Stimulated activated CD4-positive, alpha-beta T cell treated with anti-CD3 and anti-CD28 coated beads, TNF-alpha, amount 100 ng/mL, for 1 hour (primary cell): ENCODE results near the gene CCL4.
"Not testable (repeated sequence)": the region's sequence is repeated elsewhere in the genome, so short reads cannot be mapped to it uniquely, and the experiment has no call there.

ENCODE experiments used
- DNase-seq, 3 donors: peaks; one replicate each; pipeline ENCODE4 v3.0.0-alpha.2; 2020; ENCODE audit warnings: low read depth in 3 of 3, low spot score in 1 of 3

CCL4 gene

GRCh38 chr17:36087897-36088572 lies 15.6 kb upstream of the CCL4 start:
- DNase-seq: not testable (repeated sequence)

GRCh38 chr17:36088670-36089338 lies 14.8 kb upstream of the CCL4 start:
- no peak for DNase-seq

DNA sequence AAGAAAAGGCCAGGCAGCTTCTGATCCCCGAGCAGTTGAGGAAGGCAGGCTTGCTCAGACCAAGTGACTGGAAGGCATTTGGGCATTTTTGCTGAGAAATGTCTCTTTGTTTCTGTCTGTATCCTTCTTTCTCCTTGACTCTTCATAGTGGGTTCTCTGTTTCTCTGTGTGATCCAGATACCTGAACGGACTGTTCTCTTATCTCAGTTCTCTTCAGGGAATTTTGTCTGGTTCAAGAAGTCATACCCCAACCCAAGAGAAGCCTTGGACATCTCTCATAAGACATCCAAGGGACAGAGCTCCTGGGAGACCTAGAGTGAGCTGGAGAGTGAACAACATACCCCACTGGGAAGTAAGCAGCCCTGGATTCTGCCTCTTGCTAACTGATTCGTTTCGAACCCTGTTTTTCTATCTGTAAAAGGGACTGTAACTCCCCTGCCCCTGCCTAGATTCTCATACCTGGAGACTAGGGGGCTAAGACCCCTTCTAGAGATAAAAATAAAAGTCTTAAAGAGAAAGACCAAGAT lies 14.2 kb upstream of the CCL4 start:
- no peak for DNase-seq

DNA sequence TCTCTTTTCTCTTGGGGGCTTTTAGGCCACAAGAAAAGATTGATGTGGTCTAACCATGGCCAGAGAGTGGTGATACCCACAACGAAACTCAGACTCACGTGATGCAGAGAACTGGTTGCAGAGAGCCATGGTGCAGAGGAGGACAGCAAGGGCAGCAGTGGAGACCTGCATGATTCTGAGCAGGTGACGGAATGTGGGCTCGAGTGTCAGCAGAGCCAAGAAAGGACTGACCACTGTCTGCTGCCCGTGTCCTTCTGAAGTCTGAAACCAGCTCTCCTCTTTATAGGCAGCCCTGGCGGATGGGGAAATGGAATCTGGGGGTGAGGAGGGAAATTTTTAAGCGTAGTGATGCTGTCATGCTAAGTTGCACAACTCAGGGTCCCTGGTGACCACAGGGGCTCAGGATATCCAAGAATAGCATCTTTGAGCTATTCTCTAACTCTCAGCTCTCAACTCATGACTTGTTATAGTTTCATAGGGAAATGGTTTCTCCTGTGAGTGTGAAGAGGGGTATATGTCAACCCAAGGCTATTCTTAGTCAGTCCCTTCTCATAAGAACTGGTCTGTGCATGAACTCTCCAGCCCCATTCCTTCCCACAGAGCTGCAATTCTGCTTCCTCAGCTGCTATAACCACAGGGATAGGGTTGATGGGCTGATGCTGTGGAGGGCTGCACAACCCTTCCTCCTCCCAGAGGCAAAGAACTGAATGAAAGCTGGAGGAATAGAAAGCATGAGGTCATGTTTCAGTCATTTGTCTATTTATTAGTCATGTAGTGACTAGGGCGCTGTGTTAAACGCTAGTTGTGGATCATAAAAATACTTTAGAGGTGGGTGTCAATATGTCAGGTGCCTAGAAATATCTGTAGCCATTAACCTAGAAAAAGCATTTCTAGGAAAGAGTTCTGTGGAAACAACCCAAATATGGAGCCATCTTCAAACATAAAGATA lies 13.5 kb upstream of the CCL4 start, which contains the start of gene CCL3:
TSS of gene CCL3 (minus strand) at position 256 of the 949 bp plus-strand sequence. CDS start at position 171, 85 bp downstream.
- no peak for DNase-seq

GRCh38 chr17:36092230-36092629 lies 11.4 kb upstream of the CCL4 start:
- DNase-seq: no peak

- DNase-seq: not testable (repeated sequence)
These were observed 10.9 kb upstream of the CCL4 start for GRCh38 chr17:36092715-36093114.

- DNase-seq: no peak
These were observed 9.4 kb upstream of the CCL4 start for GRCh38 chr17:36094232-36094631.

DNA sequence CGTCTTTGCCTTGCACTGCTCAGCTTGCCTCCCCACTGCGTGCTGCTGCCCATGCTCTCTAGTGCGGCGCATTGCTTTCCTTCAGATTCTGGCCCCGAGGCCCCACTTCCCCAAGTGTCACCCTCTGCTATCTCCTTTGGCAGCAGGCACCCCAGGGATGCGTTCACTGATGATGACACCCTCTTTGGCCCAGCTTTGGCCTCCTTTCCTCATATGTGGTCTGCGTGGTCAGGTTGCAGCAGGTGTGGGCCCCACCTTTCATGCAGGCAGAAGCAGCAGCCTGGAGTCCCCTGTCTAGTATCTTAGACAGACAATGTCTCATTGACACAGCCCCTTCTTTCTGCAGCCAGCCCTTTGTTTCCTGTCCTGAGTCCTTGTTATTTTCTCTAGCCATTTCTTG lies 8.9 kb upstream of the CCL4 start:
- DNase-seq: no peak

GRCh38 chr17:36095992-36096391 lies 7.6 kb upstream of the CCL4 start:
- no peak for DNase-seq

GRCh38 chr17:36099004-36099403 lies 4.6 kb upstream of the CCL4 start:
- not testable (repeated sequence) for DNase-seq

- DNase-seq: not testable (repeated sequence)
These were observed 619 bp downstream of the CCL4 start for GRCh38 chr17:36104246-36104645.

DNA sequence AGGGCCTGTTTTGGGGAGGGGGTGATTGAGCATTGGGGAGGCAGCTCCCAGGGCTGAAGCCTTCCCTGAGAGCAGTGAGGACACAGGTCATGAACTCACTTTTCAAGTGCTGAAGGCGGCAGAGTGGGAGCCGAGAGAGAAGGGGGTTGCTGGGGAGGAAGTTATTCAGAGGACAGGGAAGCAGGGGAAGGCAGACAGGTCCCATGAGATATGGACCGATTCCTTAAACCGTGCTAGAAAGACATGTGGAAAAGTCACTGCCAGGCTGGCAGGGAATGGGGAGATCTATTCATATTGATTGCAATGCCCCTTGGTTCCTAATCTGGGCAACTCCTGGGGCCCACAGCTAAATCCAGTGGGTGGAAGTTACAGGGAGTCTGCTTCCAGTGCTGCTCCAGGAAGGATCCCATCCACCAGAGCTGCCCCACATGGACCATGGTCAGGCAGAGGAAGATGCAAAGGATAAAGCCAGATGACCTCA lies 1.1 kb downstream of the CCL4 start:
- DNase-seq: no peak

DNA sequence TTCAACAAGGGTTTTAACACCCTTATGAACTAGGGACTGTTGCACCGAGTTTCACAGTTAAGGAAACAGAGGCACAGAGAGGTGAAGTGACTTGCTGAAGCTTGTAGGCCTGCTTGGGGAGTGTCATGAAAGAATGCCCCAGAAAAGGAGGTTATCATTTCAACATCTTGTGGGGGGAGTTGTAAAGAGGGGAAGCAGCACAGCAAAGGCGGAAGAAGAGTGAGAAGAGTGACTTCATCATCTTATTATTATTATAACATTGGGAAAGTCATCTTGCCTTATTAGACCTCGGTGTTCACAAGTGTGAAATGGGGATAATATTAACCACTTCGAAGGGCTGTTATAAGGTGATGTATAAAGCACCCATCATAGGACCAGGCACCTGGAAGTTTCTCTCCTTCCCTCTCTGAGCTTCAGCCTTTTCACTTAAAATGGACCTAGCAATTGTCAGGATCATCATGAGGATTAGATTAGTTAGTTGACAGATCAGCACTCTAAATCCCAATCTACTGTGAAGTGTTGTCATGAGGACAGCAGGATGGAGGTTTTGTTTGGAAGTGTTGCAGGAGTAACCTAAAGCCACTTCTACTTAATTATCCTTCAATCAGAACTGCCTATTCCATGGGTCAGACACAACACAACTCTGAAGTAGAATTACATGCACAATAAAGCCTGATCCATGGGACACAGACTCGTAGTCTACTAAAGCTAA lies 2.3 kb downstream of the CCL4 start:
- no peak for DNase-seq

DNA sequence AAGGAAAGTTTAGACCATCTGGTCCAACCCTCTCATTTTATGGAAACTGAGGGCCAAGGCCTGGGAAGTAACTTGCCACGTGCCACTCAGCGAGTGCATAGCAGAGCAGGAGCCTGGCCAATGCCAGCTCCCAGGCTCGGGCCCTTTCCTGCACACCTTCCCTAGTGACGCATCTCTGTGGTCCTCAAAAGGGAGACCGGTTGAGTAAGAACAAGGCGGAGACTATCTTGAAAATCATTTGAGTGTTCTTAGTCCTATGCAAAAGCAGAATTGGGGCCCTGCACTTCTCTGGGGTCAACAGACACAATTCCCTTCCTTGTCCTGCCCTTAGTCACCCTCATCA lies 2.8 kb downstream of the CCL4 start:
- no peak for DNase-seq

- no peak for DNase-seq
These were observed 4.0 kb downstream of the CCL4 start for GRCh38 chr17:36107660-36108059.

- DNase-seq: not testable (repeated sequence)
These were observed 4.6 kb downstream of the CCL4 start for GRCh38 chr17:36108265-36108664.

GRCh38 chr17:36111068-36111490 lies 7.5 kb downstream of the CCL4 start:
- DNase-seq: no peak

DNA sequence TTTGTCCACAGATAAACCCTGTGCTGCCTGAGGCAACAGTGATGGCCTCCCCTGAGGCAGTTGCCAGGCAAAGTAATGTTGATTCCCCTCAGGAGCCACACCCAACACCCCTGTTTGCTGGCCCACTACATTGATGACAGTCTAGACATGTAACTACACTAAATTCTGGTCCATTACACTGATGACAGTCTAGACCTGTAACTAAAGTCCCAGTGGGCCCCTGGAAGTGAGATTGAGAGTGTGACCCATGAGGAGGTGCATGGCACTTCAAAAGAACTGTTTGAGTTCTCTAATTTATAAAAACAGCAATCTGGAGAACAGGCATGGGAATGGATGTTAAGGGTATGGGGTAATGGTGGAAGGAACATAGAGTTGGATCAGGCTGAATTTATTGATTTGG lies 8.9 kb downstream of the CCL4 start:
- DNase-seq: no peak

GRCh38 chr17:36113131-36113530 lies 9.5 kb downstream of the CCL4 start:
- not testable (repeated sequence) for DNase-seq

DNA sequence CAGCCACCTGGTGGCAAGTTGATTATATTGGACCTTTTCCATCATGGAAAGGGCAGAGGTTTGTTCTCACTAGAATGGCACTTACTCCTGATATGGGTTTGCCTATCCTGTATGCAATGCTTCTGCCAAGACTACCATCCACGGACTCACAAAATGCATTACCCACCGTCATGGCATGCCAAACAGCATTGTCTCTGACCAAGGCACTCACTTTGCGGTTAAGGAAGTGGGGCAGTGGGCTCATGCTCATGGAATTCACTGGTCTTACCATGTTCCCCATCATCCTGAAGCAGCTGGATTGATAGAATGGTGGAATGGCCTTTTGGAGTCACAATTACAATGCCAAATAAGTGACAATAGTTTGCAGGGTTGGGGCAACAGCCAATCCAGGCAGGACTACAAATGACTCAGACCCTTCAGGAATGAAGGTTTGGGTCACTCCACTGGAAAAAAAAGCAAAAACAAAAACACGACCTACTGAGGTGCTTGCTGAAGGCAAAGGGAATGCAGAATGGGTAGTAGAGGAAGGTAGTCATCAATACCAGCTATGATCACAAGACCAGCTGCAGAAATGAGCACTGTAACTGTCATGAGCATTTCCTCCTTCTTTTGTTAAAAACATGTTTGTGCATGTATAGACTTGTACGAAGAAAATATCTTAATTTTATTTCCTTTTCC lies 11.5 kb downstream of the CCL4 start:
- not testable (repeated sequence) for DNase-seq
